Activated effector memory CD4-positive, alpha-beta T cell treated with anti-CD3 and anti-CD28 coated beads, Interleukin-2, amount 50 U/mL, for 16 hours (primary cell): ENCODE data around the gene HSH2D.

Experiments
- DNase-seq: peaks from one replicate; pipeline ENCODE4 v3.0.0-alpha.2; 2020

HSH2D gene

GRCh38 chr19:16197622-16198369 is 54.3 kb downstream of the HSH2D start, which contains the start of gene AP1M1:
AP1M1 (plus strand) TSS chr19:16197911; CDS start chr19:16198027, 116 bp downstream.
- peak; percentile 100 for DNase-seq

- no peak for DNase-seq
Observed at GRCh38 chr19:16198370-16198651, 54.8 kb downstream of the HSH2D start.

GRCh38 chr19:16199275-16199932 is 55.9 kb downstream of the HSH2D start:
- peak; percentile 58 for DNase-seq

DNA sequence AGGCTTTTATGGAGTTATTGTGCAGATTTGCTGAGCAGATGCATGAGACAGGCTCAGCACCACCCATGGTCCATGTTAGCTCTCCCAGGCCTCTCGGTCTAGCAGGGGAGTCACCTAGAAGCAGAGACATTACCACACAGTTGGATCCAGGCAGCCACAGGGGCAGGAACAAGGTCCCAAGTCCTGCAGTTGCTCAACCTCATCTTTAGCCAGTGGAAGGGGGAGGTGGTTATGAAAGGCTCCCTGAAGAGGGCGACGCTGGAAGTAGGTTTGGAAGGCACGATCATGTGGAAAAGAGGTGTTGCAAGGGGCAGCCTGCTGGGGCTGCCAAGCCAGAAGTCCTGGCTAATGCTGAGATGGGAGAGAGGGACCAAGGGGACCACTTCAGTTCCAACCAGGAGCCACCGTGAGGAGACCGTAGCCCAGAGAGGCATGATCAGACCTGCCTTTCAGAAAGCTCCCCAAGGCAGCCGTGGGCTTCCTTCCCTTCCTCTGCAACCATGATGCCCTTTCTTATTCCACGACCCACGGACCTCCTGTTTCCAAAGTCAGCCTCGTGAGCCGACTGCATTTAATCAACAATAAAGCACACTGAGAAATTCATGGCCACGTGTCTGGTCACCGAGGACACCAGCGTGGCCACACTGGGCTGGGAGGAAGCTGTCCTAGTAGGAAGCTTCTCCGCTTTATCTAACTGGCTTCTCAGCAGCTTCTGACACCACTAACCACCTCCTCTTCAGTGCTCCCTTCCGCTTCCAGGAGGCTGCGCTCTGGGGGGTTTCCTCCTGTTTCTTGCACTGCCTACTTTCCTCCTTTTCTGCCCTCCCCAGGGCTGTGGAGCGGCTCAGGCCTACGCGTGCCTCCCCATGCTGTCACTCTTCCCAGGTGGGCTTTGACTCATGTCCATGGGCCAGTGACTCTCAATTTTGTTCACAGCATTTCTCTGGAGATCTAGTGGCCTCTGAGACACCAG is 56.8 kb downstream of the HSH2D start:
- peak; percentile 54 for DNase-seq

DNA sequence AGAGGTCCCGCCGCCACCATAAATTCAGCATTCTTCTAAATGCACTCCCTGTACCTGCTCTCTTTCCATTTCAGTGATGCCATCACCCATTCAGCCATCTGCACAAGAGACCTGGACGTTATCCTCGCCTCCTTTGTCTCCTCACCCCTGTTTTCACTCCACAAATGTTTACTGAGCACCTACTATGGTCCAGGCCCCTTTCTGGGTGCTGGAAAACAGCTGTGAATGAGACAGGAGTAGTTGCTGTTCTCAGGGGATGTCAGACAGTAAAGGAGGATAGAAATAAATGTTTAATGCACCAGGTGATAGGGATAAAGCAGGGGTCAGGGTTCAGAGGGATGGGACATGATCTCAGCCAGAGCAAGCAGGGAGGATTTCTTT is 57.5 kb downstream of the HSH2D start:
- no peak for DNase-seq

- no peak for DNase-seq
Observed at GRCh38 chr19:16202320-16203255, 59.1 kb downstream of the HSH2D start.

- peak; percentile 48 for DNase-seq
Observed at GRCh38 chr19:16203256-16204004, 59.9 kb downstream of the HSH2D start.

DNA sequence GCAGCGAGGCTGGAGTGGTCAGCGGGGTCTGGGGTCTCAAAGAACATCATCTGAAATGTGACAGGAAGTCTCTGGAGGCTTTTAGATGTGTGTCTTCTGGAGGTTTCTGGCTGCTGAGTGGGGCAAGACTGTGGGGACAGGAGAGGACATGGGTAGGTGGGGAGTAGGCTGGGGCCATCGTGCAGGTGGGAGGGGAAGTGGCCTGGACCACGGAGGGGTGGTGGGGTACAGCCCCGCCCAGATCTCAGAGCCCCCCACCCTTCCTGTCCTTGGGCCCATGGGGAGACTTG is 60.5 kb downstream of the HSH2D start:
- DNase-seq = no peak

DNA sequence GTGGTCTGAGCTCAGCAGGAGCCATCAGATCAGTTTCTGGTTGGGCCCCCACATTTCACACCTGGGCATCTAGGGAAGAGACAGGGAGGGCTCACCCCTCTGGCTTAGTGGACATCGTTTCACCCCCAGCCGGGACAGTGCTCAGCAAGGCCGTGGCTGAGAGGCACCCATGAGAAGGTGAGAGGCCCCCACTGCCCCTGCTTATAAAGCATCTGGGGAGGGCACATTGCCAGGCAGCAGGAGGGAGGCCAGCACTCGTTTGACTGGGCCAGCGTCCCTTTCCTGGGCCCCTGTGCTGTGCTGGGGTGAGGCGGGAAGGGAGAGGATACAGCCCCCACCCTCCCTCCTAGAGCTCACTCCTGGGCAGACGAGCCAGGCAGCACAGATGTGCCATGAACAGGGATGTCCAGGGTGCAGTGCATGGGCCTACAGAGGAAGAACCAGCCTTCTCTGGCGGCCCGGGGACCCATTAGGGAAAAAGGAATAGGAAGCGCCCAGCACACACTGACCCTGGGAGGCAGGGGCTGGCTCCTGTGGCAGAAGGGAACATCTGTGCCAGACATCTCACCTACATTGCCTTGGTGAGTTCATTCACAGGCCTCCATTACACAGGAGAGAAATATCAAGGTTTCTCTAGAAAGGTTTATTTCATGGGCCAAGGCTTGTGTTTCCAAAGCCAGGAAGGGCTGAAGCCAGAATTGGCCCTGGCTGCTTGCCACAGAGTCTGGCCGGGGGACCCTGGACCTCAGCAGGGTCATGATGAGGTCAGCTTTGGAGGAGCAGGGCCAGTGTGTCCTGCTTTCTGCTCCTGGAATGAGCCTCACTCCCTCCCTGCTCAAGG is 61.9 kb downstream of the HSH2D start:
- DNase-seq = peak; percentile 42

DNA sequence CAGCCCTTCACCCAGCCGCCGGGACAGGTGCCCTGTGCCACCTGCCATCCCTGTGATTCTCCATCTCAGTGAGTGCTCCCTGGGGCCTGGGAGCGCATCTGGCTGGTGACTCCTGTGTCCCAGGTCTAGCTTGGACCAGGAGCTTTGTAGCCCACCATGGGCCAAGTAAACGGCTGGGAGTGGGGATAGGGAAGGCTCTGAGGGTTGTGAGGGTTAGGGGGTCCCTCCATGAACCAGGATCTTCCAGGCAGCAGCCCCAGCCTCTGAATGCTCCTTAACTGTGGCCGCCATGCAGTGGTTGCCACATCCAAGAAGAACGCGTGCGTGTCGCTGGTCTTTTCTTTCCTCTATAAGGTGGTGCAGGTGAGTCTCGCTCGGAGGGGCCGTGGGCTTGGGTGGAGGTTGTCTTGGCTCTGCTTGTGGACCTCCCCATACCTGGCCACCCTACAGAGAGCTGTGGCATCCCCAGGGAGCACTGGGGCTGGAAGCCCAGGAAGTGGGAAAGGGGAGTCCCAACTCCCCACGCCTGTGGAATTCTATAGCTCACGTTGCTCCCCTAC is 62.6 kb downstream of the HSH2D start:
- peak; percentile 57 for DNase-seq

GRCh38 chr19:16206637-16207036 is 63.2 kb downstream of the HSH2D start:
- peak; percentile 45 for DNase-seq

DNA sequence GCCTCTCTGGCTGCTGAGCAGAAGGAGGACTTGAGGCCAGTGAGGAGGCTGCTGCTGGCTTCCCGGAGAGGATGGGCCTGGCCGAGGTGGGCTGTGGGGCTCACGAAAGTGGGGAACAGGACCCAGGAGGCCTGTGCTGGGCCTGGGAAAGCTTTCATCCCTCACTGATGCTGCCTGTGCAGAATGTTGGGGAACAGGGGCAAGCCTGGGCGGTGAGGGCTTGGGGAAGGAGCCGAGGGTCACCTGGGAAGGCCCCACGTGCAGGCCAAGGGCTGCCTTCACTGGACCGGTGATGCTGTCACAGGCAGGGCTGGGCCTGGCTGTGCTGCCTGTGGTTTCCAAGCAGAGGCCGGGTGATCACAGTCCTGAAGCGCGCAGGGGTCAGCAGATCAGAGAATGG is 63.6 kb downstream of the HSH2D start:
- peak; percentile 57 for DNase-seq

- DNase-seq = peak; percentile 58
Observed at GRCh38 chr19:16207490-16208025, 64.1 kb downstream of the HSH2D start.
